ENCODE data around the gene PSAT1. TPM values are rescaled to one million over a fixed set of nuclear protein-coding genes. Genes with fewer than 3 reads are reported as not detected.

Gene PSAT1
- 100 to 1,000 TPM; 110 to 112 TPM for total RNA-seq

DNA sequence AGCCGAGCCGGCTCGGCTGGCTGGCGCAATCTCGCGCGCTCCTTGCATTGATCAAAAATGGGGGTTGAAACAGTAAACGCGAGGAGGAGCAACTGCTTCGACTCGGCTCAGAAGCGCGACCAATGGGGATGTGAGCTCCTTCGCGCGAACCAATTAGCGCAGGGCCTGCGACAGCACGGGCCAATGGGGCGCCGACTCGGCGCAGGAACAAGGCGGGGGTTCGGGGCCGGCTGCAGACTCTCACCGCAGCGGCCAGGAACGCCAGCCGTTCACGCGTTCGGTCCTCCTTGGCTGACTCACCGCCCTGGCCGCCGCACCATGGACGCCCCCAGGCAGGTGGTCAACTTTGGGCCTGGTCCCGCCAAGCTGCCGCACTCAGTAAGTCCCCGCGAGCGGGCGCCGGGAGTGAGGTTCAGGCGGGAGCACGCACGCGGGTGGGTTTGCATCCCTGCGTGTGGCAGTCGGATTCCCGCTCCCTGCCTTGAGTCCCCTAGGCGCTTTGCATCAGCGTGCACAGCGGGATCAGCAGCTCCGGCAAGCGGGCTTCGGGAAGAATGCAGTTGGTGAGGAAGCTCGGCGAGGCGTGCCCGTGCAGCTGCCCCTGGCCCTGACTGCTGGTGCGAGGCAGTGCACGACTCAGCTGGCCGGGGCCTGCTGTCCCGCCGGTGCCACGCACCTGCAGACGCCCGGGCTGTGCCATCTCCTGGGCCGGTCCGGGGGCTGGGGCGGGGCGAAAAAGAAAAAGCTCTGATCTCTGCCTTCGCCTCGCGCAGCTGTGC lies at the start of gene PSAT1:
TSS of gene PSAT1 (plus strand) at position 233 of the 779 bp plus-strand sequence. CDS start at position 319, 86 bp downstream.
- ATAC-seq: peak; percentile 98

GRCh38 chr9:78248635-78249034 lies 48.3 kb upstream of the PSAT1 start:
- Mint-ChIP-seq H3K4me3 (no peak overlapping the region), H3K9me3 (ENCODE audit: insufficient read depth) (no peaks in the 10 kb centered on the region), H3K27me3 (ENCODE audit: low read depth) (no peaks in the 10 kb centered on the region), H3K27ac (no peak overlapping the region), H3K36me3 (ENCODE audit: low read depth) (peaks cover 57% of the 10 kb centered on the region), H3K4me1 (ENCODE audit: low read depth) (peaks cover 9% of the 10 kb centered on the region)
- DNase-seq (no peak), ATAC-seq (no peak)
- ChIA-PET CTCF (interaction anchor here (2.4 kb wide), 1 partner anchor 122 kb away, joined by 6 read pairs; no protein-coding TSS in a partner anchor), POLR2A (no interaction called here)

More for the DNA sequence above, at the start of gene PSAT1:
- peak within 1 kb of the TSS; percentile 95 for H3K27ac Mint-ChIP-seq
- CTCF ChIA-PET: interaction anchor here (0.6 to 1.6 kb wide), 11 partner anchors 21 to 1903 kb away, joined by 3 to 6 read pairs (median 4); partner anchors contain the start of genes CEP78 and RFK
- DNase-seq: peak; percentile 95
- H3K4me3 Mint-ChIP-seq: peak within 1 kb of the TSS; percentile 85
- no peaks in the 10 kb centered on the region for H3K9me3 Mint-ChIP-seq (ENCODE audit: insufficient read depth)
- peaks cover 34% of the 10 kb centered on the region for H3K36me3 Mint-ChIP-seq (ENCODE audit: low read depth)
- peaks cover 60% of the 10 kb centered on the region for H3K4me1 Mint-ChIP-seq (ENCODE audit: low read depth)
- POLR2A ChIA-PET: interaction anchor here (0.6 to 2.4 kb wide), 14 partner anchors 9 to 72 kb away, joined by 3 to 11 read pairs (median 4); no protein-coding TSS in a partner anchor
- no peaks in the 10 kb centered on the region for H3K27me3 Mint-ChIP-seq (ENCODE audit: low read depth)

- no peaks in the 10 kb centered on the region for H3K9me3 Mint-ChIP-seq (ENCODE audit: insufficient read depth)
- ATAC-seq (no peak), DNase-seq (no peak)
- H3K27ac Mint-ChIP-seq: no peak overlapping the region
- H3K27me3 Mint-ChIP-seq (ENCODE audit: low read depth): no peaks in the 10 kb centered on the region
- H3K4me3 Mint-ChIP-seq: no peak overlapping the region
- peaks cover 12% of the 10 kb centered on the region for H3K4me1 Mint-ChIP-seq (ENCODE audit: low read depth)
- ChIA-PET CTCF (interaction anchor here (1.2 kb wide), 1 partner anchor 13 kb away, joined by 3 read pairs; no protein-coding TSS in a partner anchor), POLR2A (no interaction called here)
- peaks cover 61% of the 10 kb centered on the region for H3K36me3 Mint-ChIP-seq (ENCODE audit: low read depth)
Measured at GRCh38 chr9:78249542-78249941, 47.4 kb upstream of the PSAT1 start.

GRCh38 chr9:78252616-78253015 lies 44.3 kb upstream of the PSAT1 start:
- H3K4me3 Mint-ChIP-seq: no peak overlapping the region
- POLR2A ChIA-PET: no interaction called here
- no peak overlapping the region for H3K27ac Mint-ChIP-seq
- no peaks in the 10 kb centered on the region for H3K9me3 Mint-ChIP-seq (ENCODE audit: insufficient read depth)
- H3K36me3 Mint-ChIP-seq (ENCODE audit: low read depth): peaks cover 56% of the 10 kb centered on the region
- CTCF ChIA-PET: interaction anchor here (1.2 to 2.1 kb wide), 2 partner anchors 44 to 117 kb away, joined by 4 to 5 read pairs; partner anchors contain the start of gene PSAT1
- ATAC-seq (no peak), DNase-seq (no peak)
- peaks cover 12% of the 10 kb centered on the region for H3K4me1 Mint-ChIP-seq (ENCODE audit: low read depth)
- no peaks in the 10 kb centered on the region for H3K27me3 Mint-ChIP-seq (ENCODE audit: low read depth)

GRCh38 chr9:78253285-78253684 lies 43.6 kb upstream of the PSAT1 start:
- DNase-seq: no peak
- Mint-ChIP-seq H3K27ac (no peak overlapping the region), H3K9me3 (ENCODE audit: insufficient read depth) (no peaks in the 10 kb centered on the region), H3K4me1 (ENCODE audit: low read depth) (peaks cover 12% of the 10 kb centered on the region), H3K27me3 (ENCODE audit: low read depth) (no peaks in the 10 kb centered on the region), H3K36me3 (ENCODE audit: low read depth) (peaks cover 52% of the 10 kb centered on the region), H3K4me3 (no peak overlapping the region)
- ChIA-PET CTCF (interaction anchor here (1.2 to 2.1 kb wide), 2 partner anchors 44 to 117 kb away, joined by 4 to 5 read pairs; partner anchors contain the start of gene PSAT1), POLR2A (no interaction called here)
- ATAC-seq: no peak

- H3K27ac Mint-ChIP-seq: no peak overlapping the region
- no peaks in the 10 kb centered on the region for H3K9me3 Mint-ChIP-seq (ENCODE audit: insufficient read depth)
- H3K36me3 Mint-ChIP-seq (ENCODE audit: low read depth): peaks cover 37% of the 10 kb centered on the region
- H3K4me1 Mint-ChIP-seq (ENCODE audit: low read depth): no peaks in the 10 kb centered on the region
- no peak overlapping the region for H3K4me3 Mint-ChIP-seq
- CTCF ChIA-PET: interaction anchor here (0.7 to 7.8 kb wide), 4 partner anchors 12 to 109 kb away, joined by 3 to 63 read pairs (median 4); no protein-coding TSS in a partner anchor
- no peaks in the 10 kb centered on the region for H3K27me3 Mint-ChIP-seq (ENCODE audit: low read depth)
- ATAC-seq: no peak
- no peak for DNase-seq
- POLR2A ChIA-PET: no interaction called here
Measured at GRCh38 chr9:78261403-78262001, 35.4 kb upstream of the PSAT1 start.

DNA sequence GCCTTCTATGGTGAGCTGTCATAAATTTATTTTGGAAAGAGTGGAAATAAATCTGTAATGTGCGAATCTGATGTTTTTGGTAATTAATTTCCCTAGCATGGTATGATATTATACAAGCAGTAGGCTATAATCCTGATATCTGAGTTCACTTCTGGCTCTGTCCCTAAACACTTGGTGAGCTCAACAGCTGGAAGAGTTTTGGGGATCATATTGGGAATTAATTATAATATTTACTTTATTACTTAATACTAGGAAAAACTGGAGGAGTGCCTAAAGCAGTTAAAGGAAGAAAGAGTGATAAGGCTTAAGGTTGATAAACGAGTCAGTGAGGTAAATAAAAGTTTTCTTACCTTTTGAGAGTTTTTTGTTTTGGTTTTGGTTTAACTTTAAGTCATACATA lies 34.3 kb upstream of the PSAT1 start:
- Mint-ChIP-seq H3K27me3 (ENCODE audit: low read depth) (no peaks in the 10 kb centered on the region), H3K36me3 (ENCODE audit: low read depth) (peaks cover 36% of the 10 kb centered on the region), H3K27ac (no peak overlapping the region), H3K4me1 (ENCODE audit: low read depth) (no peaks in the 10 kb centered on the region), H3K4me3 (no peak overlapping the region), H3K9me3 (ENCODE audit: insufficient read depth) (no peaks in the 10 kb centered on the region)
- ChIA-PET POLR2A (interaction anchor here (0.8 kb wide), 1 partner anchor 36 kb away, joined by 4 read pairs; no protein-coding TSS in a partner anchor), CTCF (interaction anchor here (1.0 to 7.8 kb wide), 2 partner anchors 37 to 108 kb away, joined by 4 to 63 read pairs; no protein-coding TSS in a partner anchor)
- DNase-seq: no peak
- ATAC-seq: no peak

DNA sequence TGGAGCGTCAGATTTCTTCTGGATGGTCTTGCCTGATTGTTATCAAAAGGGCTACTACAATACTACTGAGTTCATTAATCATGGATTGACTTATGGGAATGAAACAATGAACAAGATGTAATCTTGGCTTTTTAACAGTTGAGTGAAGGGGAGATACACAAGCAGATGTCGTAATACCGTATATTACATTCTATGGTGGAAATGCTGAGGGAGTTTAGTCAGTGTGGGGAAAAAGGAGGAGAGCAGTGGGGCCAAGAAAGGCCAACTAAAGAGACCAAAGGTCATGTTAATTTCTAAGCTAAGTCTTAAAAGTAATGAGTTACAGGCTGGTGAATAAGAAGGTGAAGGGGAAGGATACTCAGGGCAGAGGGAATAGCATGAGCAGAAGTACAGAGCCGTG lies 29.0 kb upstream of the PSAT1 start:
- Mint-ChIP-seq H3K27ac (no peak overlapping the region), H3K27me3 (ENCODE audit: low read depth) (no peaks in the 10 kb centered on the region), H3K4me3 (no peak overlapping the region), H3K36me3 (ENCODE audit: low read depth) (peaks cover 50% of the 10 kb centered on the region), H3K4me1 (ENCODE audit: low read depth) (no peaks in the 10 kb centered on the region), H3K9me3 (ENCODE audit: insufficient read depth) (no peaks in the 10 kb centered on the region)
- ATAC-seq (no peak), DNase-seq (no peak)
- ChIA-PET POLR2A (no interaction called here), CTCF (interaction anchor here (0.8 to 1.2 kb wide), 2 partner anchors 10 kb away, joined by 3 read pairs; no protein-coding TSS in a partner anchor)

GRCh38 chr9:78269784-78270183 lies 27.1 kb upstream of the PSAT1 start:
- H3K27ac Mint-ChIP-seq: no peak overlapping the region
- no peak for DNase-seq
- no peak for ATAC-seq
- no peaks in the 10 kb centered on the region for H3K4me1 Mint-ChIP-seq (ENCODE audit: low read depth)
- no peaks in the 10 kb centered on the region for H3K27me3 Mint-ChIP-seq (ENCODE audit: low read depth)
- H3K9me3 Mint-ChIP-seq (ENCODE audit: insufficient read depth): no peaks in the 10 kb centered on the region
- peaks cover 55% of the 10 kb centered on the region for H3K36me3 Mint-ChIP-seq (ENCODE audit: low read depth)
- CTCF ChIA-PET: interaction anchor here (2.0 kb wide), 1 partner anchor 99 kb away, joined by 5 read pairs; no protein-coding TSS in a partner anchor
- no peak overlapping the region for H3K4me3 Mint-ChIP-seq
- POLR2A ChIA-PET: no interaction called here

- no peak overlapping the region for H3K4me3 Mint-ChIP-seq
- CTCF ChIA-PET: interaction anchor here (0.7 to 1.1 kb wide), 2 partner anchors 98 to 533 kb away, joined by 3 read pairs; no protein-coding TSS in a partner anchor
- no peaks in the 10 kb centered on the region for H3K4me1 Mint-ChIP-seq (ENCODE audit: low read depth)
- POLR2A ChIA-PET: interaction anchor here (1.2 kb wide), 1 partner anchor 25 kb away, joined by 5 read pairs; no protein-coding TSS in a partner anchor
- no peaks in the 10 kb centered on the region for H3K27me3 Mint-ChIP-seq (ENCODE audit: low read depth)
- no peaks in the 10 kb centered on the region for H3K9me3 Mint-ChIP-seq (ENCODE audit: insufficient read depth)
- H3K27ac Mint-ChIP-seq: no peak overlapping the region
- DNase-seq (no peak), ATAC-seq (no peak)
- H3K36me3 Mint-ChIP-seq (ENCODE audit: low read depth): peaks cover 36% of the 10 kb centered on the region
Measured at GRCh38 chr9:78272307-78272706, 24.6 kb upstream of the PSAT1 start.

DNA sequence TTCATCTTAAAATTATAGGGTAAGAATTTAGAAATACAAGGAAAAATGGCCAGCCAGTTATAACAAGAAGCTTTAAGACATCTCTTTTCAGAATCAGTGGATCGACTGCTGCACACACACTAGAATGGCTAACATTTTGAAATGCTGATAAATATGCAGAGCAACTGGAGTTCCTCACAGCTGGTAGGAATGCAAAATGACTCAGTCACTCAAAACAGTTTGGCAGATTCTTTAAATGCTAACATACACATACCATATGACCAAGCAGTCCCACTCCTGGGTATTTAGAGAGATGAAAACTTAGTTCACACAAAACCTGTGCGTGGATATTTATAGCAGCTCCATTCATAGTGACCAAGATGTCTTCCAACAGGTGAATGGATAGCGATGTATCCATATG lies 23.2 kb upstream of the PSAT1 start:
- DNase-seq (no peak), ATAC-seq (no peak)
- Mint-ChIP-seq H3K4me1 (ENCODE audit: low read depth) (peaks cover 7% of the 10 kb centered on the region), H3K27me3 (ENCODE audit: low read depth) (no peaks in the 10 kb centered on the region), H3K27ac (no peak overlapping the region), H3K9me3 (ENCODE audit: insufficient read depth) (no peaks in the 10 kb centered on the region), H3K36me3 (ENCODE audit: low read depth) (peaks cover 27% of the 10 kb centered on the region), H3K4me3 (no peak overlapping the region)
- ChIA-PET POLR2A (interaction anchor here (1.3 kb wide), 1 partner anchor 23 kb away, joined by 3 read pairs; no protein-coding TSS in a partner anchor), CTCF (interaction anchor here (0.6 kb wide), 2 partner anchors 12 to 25 kb away, joined by 3 read pairs; no protein-coding TSS in a partner anchor)

Measured in activated CD8-positive, alpha-beta T cell treated with anti-CD3 and anti-CD28 coated beads, Interleukin-2, amount 10 ng/mL, durations not matched to agents 7 days and 5 days (primary cell).